AG10803 (cell line): ENCODE data around the gene UBB.

Source experiments
- DNase-seq: peaks from one replicate; pipeline ENCODE4 v3.0.0; 2010; ENCODE audit warnings: low read depth
- H3K4me3 ChIP-seq: 2 replicates; pipeline ENCODE4 v1.5.1; 2011; ENCODE audit warnings: mild to moderate bottlenecking, low read length, control low read depth
- CTCF ChIP-seq: conservative IDR thresholded peaks from 2 replicates; pipeline ENCODE4 v1.5.1; 2011; ENCODE audit warnings: mild to moderate bottlenecking, low read length, control low read depth, inconsistent platforms

UBB gene

GRCh38 chr17:16407911-16408588 lies 27.2 kb downstream of the UBB start:
- H3K4me3 ChIP-seq: no peak overlapping the region
- peak; percentile 33 for DNase-seq
- no peak for TF ChIP-seq CTCF

- no peak for DNase-seq
- peak within 1 kb of the TSS; percentile 68 for H3K4me3 ChIP-seq
- 0 out of 2 replicates have a peak, but pooled peaks have one; percentile 6 for TF ChIP-seq CTCF
Measured at GRCh38 chr17:16415031-16415924, 34.4 kb downstream of the UBB start, which contains the start of gene TRPV2. Gene TRPV2 (plus strand): TSS chr17:16415571. CDS start chr17:16417669, 2,098 bp downstream.

- no peak for TF ChIP-seq CTCF
- DNase-seq: no peak
- H3K4me3 ChIP-seq: no peak overlapping the region
Measured at GRCh38 chr17:16417399-16417798, 36.5 kb downstream of the UBB start.

GRCh38 chr17:16417896-16418684 lies 37.2 kb downstream of the UBB start:
- no peak for TF ChIP-seq CTCF
- peak; percentile 76 for DNase-seq
- H3K4me3 ChIP-seq: no peak overlapping the region

- TF ChIP-seq CTCF: no peak
- H3K4me3 ChIP-seq: no peak overlapping the region
- DNase-seq: no peak
Measured at GRCh38 chr17:16418685-16419068, 37.8 kb downstream of the UBB start.

GRCh38 chr17:16419074-16419928 lies 38.4 kb downstream of the UBB start:
- peak overlapping the region; percentile 8 for H3K4me3 ChIP-seq
- DNase-seq: peak; percentile 79
- no peak for TF ChIP-seq CTCF
